Smooth muscle cell (in vitro differentiated cells): ENCODE data around the gene KIF16B. TPM values are rescaled to one million over a fixed set of nuclear protein-coding genes. Genes with fewer than 3 reads are reported as not detected.

Experiments
- DNase-seq: peaks from one replicate; lab custom pipeline; 2025; ENCODE audit not compliant: unreplicated experiment; lab: John Stamatoyannopoulos, UW
- H2AFZ ChIP-seq: fragments of 200-600 bp; sonication (generic); 2 replicates; pipeline ENCODE4 v1.6.0; 2016; ENCODE audit warnings: antibody characterized with exemption, low read depth, mild to moderate bottlenecking
- H3F3A ChIP-seq: fragments of 200-600 bp; sonication (generic); 2 replicates; pipeline ENCODE4 v1.6.0; 2017; ENCODE audit warnings: antibody characterized with exemption, low read depth
- H3K27ac ChIP-seq: fragments of 200-600 bp; sonication (generic); 2 replicates; pipeline ENCODE4 v1.5.1; 2016; ENCODE audit warnings: low read depth, mild to moderate bottlenecking
- H3K27me3 ChIP-seq: fragments of 200-600 bp; sonication (generic); 2 replicates; pipeline ENCODE4 v1.6.1; 2016; ENCODE audit warnings: low read depth, mild to moderate bottlenecking
- H3K36me3 ChIP-seq: fragments of 200-600 bp; sonication (generic); 2 replicates; pipeline ENCODE4 v1.5.1; 2016; ENCODE audit warnings: low read depth
- H3K4me1 ChIP-seq: fragments of 200-600 bp; sonication (generic); 2 replicates; pipeline ENCODE4 v1.5.1; 2016; ENCODE audit warnings: low read depth
- H3K4me2 ChIP-seq: fragments of 200-600 bp; sonication (generic); 2 replicates; pipeline ENCODE4 v1.6.0; 2016; ENCODE audit warnings: mild to moderate bottlenecking
- H3K4me3 ChIP-seq: fragments of 200-600 bp; sonication (generic); 2 replicates; pipeline ENCODE4 v1.5.1; 2016; ENCODE audit warnings: mild to moderate bottlenecking
- H3K79me2 ChIP-seq: fragments of 200-600 bp; sonication (generic); 2 replicates; pipeline ENCODE4 v1.6.0; 2016; ENCODE audit warnings: low read depth, mild to moderate bottlenecking
- H3K9ac ChIP-seq: fragments of 200-600 bp; sonication (generic); 2 replicates; pipeline ENCODE4 v1.6.0; 2016; ENCODE audit warnings: low read depth
- H3K9me3 ChIP-seq: fragments of 200-600 bp; sonication (generic); replicated peaks from 2 replicates; pipeline ENCODE4 v1.5.1; 2016; ENCODE audit warnings: low read depth
- H4K20me1 ChIP-seq: fragments of 200-600 bp; sonication (generic); 2 replicates; pipeline ENCODE4 v1.6.0; 2016; ENCODE audit warnings: low read depth
- CTCF ChIP-seq: fragments of 200-600 bp; sonication (generic); IDR thresholded peaks from 2 replicates; pipeline ENCODE4 v1.5.1; 2017; ENCODE audit warnings: borderline replicate concordance, mild to moderate bottlenecking, antibody characterized with exemption; ENCODE audit not compliant: insufficient read depth, poor library complexity, severe bottlenecking
- WGBS: methylation state at CpG from one replicate; pipeline ENCODE4 v1.1.7; 2016; ENCODE audit warnings: low lambda C conversion rate; 5-methylcytosine and 5-hydroxymethylcytosine counted together
- polyA plus RNA-seq: library from polyadenylated mRNA; unstranded; fragments of >200 nt; fragmentation: Nextera tagmentation; extraction: Ambion mirVana; gene quantifications from 2 replicates; pipeline ENCODE4 v1.2.1, GENCODE V29; 2016
- total RNA-seq: library from RNA; depleted of rRNA; stranded (reverse); fragments of >200 nt; gene quantifications from 2 replicates; pipeline ENCODE4 v1.2.3, GENCODE V29; 2014

KIF16B gene
- total and polyA plus RNA-seq, 2 experiments from 2014 or later = 3.6 to 12.9 TPM

- no peaks in the 10 kb centered on the region for H3K9me3 ChIP-seq
- no peaks in the 10 kb centered on the region for H3K27me3 ChIP-seq
- H3K79me2 ChIP-seq = no peaks in the 10 kb centered on the region
- WGBS = 91% methylated on average over 1 of the region's 1 CpG
- no peaks in the 10 kb centered on the region for H3K4me1 ChIP-seq
- no peak overlapping the region for H3K4me3 ChIP-seq
- no peak for DNase-seq
- H3K27ac ChIP-seq = no peak overlapping the region
- H3F3A ChIP-seq = no peaks in the 10 kb centered on the region
- no peak for TF ChIP-seq CTCF
- no peak overlapping the region for H3K4me2 ChIP-seq
- H4K20me1 ChIP-seq = no peaks in the 10 kb centered on the region
- H3K9ac ChIP-seq = no peak overlapping the region
- H2AFZ ChIP-seq = no peak overlapping the region
- H3K36me3 ChIP-seq = no peaks in the 10 kb centered on the region
Measured at GRCh38 chr20:16327606-16328005, 245.6 kb downstream of the KIF16B start.

GRCh38 chr20:16321291-16321690, 252.0 kb downstream of the KIF16B start:
- no peaks in the 10 kb centered on the region for H3K79me2 ChIP-seq

GRCh38 chr20:16317445-16318362, 255.5 kb downstream of the KIF16B start:
- TF ChIP-seq CTCF = no peak
- Histone ChIP-seq H3K9me3 (no peaks in the 10 kb centered on the region), H3K9ac (no peak overlapping the region), H3K79me2 (no peaks in the 10 kb centered on the region), H4K20me1 (no peaks in the 10 kb centered on the region), H3F3A (no peaks in the 10 kb centered on the region), H2AFZ (no peak overlapping the region), H3K4me3 (no peak overlapping the region), H3K36me3 (no peaks in the 10 kb centered on the region), H3K4me2 (no peak overlapping the region), H3K4me1 (peaks cover 16% of the 10 kb centered on the region), H3K27me3 (no peaks in the 10 kb centered on the region), H3K27ac (no peak overlapping the region)
- WGBS = 91% methylated on average over 14 of the region's 14 CpGs
- DNase-seq = no peak

More at GRCh38 chr20:16321291-16321690, 252.0 kb downstream of the KIF16B start:
- DNase-seq = no peak
- Histone ChIP-seq H3K9me3 (no peaks in the 10 kb centered on the region), H3K4me2 (no peak overlapping the region), H3K4me3 (no peak overlapping the region), H3K9ac (no peak overlapping the region), H3F3A (no peaks in the 10 kb centered on the region), H3K36me3 (no peaks in the 10 kb centered on the region), H3K27ac (no peak overlapping the region), H3K27me3 (no peaks in the 10 kb centered on the region), H3K4me1 (peaks cover 16% of the 10 kb centered on the region), H4K20me1 (no peaks in the 10 kb centered on the region), H2AFZ (no peak overlapping the region)
- no peak for TF ChIP-seq CTCF
- WGBS = 95% methylated on average over 2 of the region's 2 CpGs
